HCT116 (cell line): ENCODE data around the gene TRAPPC14. TPM values are rescaled to one million over a fixed set of nuclear protein-coding genes. Genes with fewer than 3 reads are reported as not detected.

ENCODE experiments used
- ATAC-seq: fragments of 200-7000 bp; cut with Tn5 transposase; 2 replicates; pipeline ENCODE4 v1.9.1; 2020; ENCODE audit warnings: mild to moderate bottlenecking, moderate library complexity
- BruUV-seq: library from RNA; stranded (reverse); fragments of 400-500 nt; replicated peaks from 2 replicates; lab custom pipeline; 2021; lab: Mats Ljungman, UMichigan
- CTCF ChIA-PET: fragments of 300-600 bp; sonication (Branson Sonifier 250); formaldehyde crosslinking; loops from one replicate; lab custom pipeline; 2021; ENCODE audit warnings: antibody characterized with exemption; lab: Charles Lee
- POLR2A ChIA-PET: fragments of 300-600, 350-600 bp; sonication (Branson Sonifier 250); formaldehyde crosslinking; loops from one replicate; lab custom pipeline; 2021; ENCODE audit warnings: antibody characterized with exemption; lab: Charles Lee
- RAD21 ChIA-PET, 2 experiments: fragments of 300-600 bp; sonication (Branson Sonifier 250); formaldehyde crosslinking; loops; one replicate each; lab custom pipeline; 2023; ENCODE audit warnings: low total read pairs in 2 of 2; ENCODE audit not compliant: uncharacterized antibody in 2 of 2, unreplicated experiment in 2 of 2, low non-redundant PET in 1 of 2; lab: Charles Lee
- DNase-seq: peaks from one replicate; pipeline ENCODE4 v3.0.0-alpha.2; 2010; ENCODE audit warnings: low read depth, low spot score
- H2AFZ ChIP-seq: fragments of 200-600 bp; shearing (Covaris generic), sonication (generic); 2 replicates; pipeline ENCODE4 v1.6.1; 2017; ENCODE audit warnings: low read depth, mixed run types, mixed read lengths, antibody characterized with exemption, low read length; ENCODE audit not compliant: poor library complexity, severe bottlenecking
- H3K27ac ChIP-seq: 2 replicates; pipeline ENCODE4 v1.5.1; 2012; ENCODE audit warnings: low read depth, low read length
- H3K27me3 ChIP-seq: fragments of 200-600 bp; sonication (generic); 2 replicates; pipeline ENCODE4 v1.6.1; 2016; ENCODE audit warnings: mixed run types, low read length, mixed read lengths; ENCODE audit not compliant: insufficient read depth
- H3K36me3 ChIP-seq, 2 experiments: fragments of 200-500 bp in 1 of 2; fragments of 200-600 bp in 1 of 2; sonication (Bioruptor generic) in 1 of 2; sonication (generic) in 1 of 2; 2 replicates each; pipeline versions ENCODE4 v1.5.1 to v1.6.1; 2014 to 2016; ENCODE audit warnings: low read length in 2 of 2, inconsistent platforms in 1 of 2, mixed read lengths in 1 of 2, mixed run types in 1 of 2; ENCODE audit not compliant: insufficient read depth in 2 of 2, control insufficient read depth in 1 of 2
- H3K4me1 ChIP-seq, 2 experiments: fragments of 200-600 bp in 1 of 2; sonication (generic) in 1 of 2; 2 replicates each; pipeline versions ENCODE4 v1.5.1 to v1.6.1; 2012 to 2017; ENCODE audit warnings: low read length in 2 of 2, inconsistent platforms in 1 of 2, mild to moderate bottlenecking in 1 of 2, mixed read lengths in 1 of 2, mixed run types in 1 of 2, moderate library complexity in 1 of 2; ENCODE audit not compliant: insufficient read depth in 2 of 2, control insufficient read depth in 1 of 2
- H3K4me2 ChIP-seq: fragments of 200-600 bp; sonication (generic); 2 replicates; pipeline ENCODE4 v1.6.1; 2017; ENCODE audit warnings: mixed run types, low read length, mixed read lengths
- H3K4me3 ChIP-seq, 2 experiments: fragments of 200-600 bp in 1 of 2; sonication (generic) in 1 of 2; replicated peaks in 1 of 2; 2 replicates each; pipeline ENCODE4 v1.5.1; 2011 to 2016; ENCODE audit warnings: low read length in 2 of 2, control low read depth in 1 of 2, low read depth in 1 of 2, mild to moderate bottlenecking in 1 of 2, mixed read lengths in 1 of 2, mixed run types in 1 of 2
- H3K79me2 ChIP-seq: fragments of 200-600 bp; sonication (generic); 2 replicates; pipeline ENCODE4 v1.6.1; 2017; ENCODE audit warnings: mild to moderate bottlenecking, mixed run types, low read length, moderate library complexity, mixed read lengths; ENCODE audit not compliant: insufficient read depth
- H3K9ac ChIP-seq: fragments of 200-600 bp; sonication (generic); 2 replicates; pipeline ENCODE4 v1.6.1; 2016; ENCODE audit warnings: low read length, mixed read lengths
- H3K9me2 ChIP-seq: fragments of 200-600 bp; sonication (generic), shearing (Covaris generic); 2 replicates; pipeline ENCODE4 v1.6.1; 2017; ENCODE audit warnings: mixed run types, mild to moderate bottlenecking, moderate library complexity; ENCODE audit not compliant: insufficient read depth
- H3K9me3 ChIP-seq, 2 experiments: fragments of 200-500 bp in 1 of 2; fragments of 200-600 bp in 1 of 2; sonication (Bioruptor generic) in 1 of 2; sonication (generic) in 1 of 2; 2 replicates each; pipeline ENCODE4 v1.6.1; 2014 to 2017; ENCODE audit warnings: low read length in 2 of 2, mixed read lengths in 2 of 2, inconsistent platforms in 1 of 2, low read depth in 1 of 2, mild to moderate bottlenecking in 1 of 2, mixed run types in 1 of 2, moderate library complexity in 1 of 2; ENCODE audit not compliant: control insufficient read depth in 1 of 2, insufficient read depth in 1 of 2
- H4K20me1 ChIP-seq: fragments of 200-600 bp; sonication (generic), shearing (Covaris generic); 2 replicates; pipeline ENCODE4 v1.6.1; 2017; ENCODE audit warnings: mixed run types, mild to moderate bottlenecking, moderate library complexity; ENCODE audit not compliant: insufficient read depth
- CBX3 ChIP-seq: IDR thresholded peaks from 2 replicates; pipeline ENCODE4 v1.6.1; 2012; ENCODE audit warnings: low read depth
- EGR1 ChIP-seq: IDR thresholded peaks from 2 replicates; pipeline ENCODE4 v1.6.1; 2012; ENCODE audit warnings: low read depth
- ELF1 ChIP-seq: IDR thresholded peaks from 2 replicates; pipeline ENCODE4 v1.6.1; 2012; ENCODE audit warnings: low read depth, borderline replicate concordance
- EZH2 ChIP-seq: fragments of 200-600 bp; sonication (generic); IDR thresholded peaks from 2 replicates; pipeline ENCODE4 v1.6.1; 2017; ENCODE audit warnings: antibody characterized with exemption, mixed run types
- MAX ChIP-seq: IDR thresholded peaks from 2 replicates; pipeline ENCODE4 v1.6.1; 2012
- POLR2AphosphoS5 ChIP-seq: IDR thresholded peaks from 2 replicates; pipeline ENCODE4 v1.6.1; 2011; ENCODE audit warnings: mild to moderate bottlenecking, low read depth, low read length, moderate library complexity
- RAD21 ChIP-seq: IDR thresholded peaks from 2 replicates; pipeline ENCODE4 v1.6.1; 2012; ENCODE audit warnings: low read depth, mild to moderate bottlenecking
- REST ChIP-seq: IDR thresholded peaks from 2 replicates; pipeline ENCODE4 v1.6.1; 2012; ENCODE audit warnings: low read depth
- SIN3A ChIP-seq: IDR thresholded peaks from 2 replicates; pipeline ENCODE4 v1.6.1; 2012; ENCODE audit warnings: low read depth
- SRF ChIP-seq: IDR thresholded peaks from 2 replicates; pipeline ENCODE4 v1.6.1; 2012; ENCODE audit warnings: low read depth
- TCF7L2 ChIP-seq: IDR thresholded peaks from 2 replicates; pipeline ENCODE4 v1.7.0; 2011; ENCODE audit warnings: borderline replicate concordance, inconsistent platforms; ENCODE audit not compliant: insufficient read depth, insufficient read length; ENCODE audit errors: extremely low read depth
- ZBTB33 ChIP-seq: IDR thresholded peaks from 2 replicates; pipeline ENCODE4 v1.6.1; 2011; ENCODE audit warnings: mild to moderate bottlenecking, low read length, moderate library complexity; ENCODE audit not compliant: insufficient replicate concordance; ENCODE audit errors: extremely low read depth
- intact Hi-C: fragments of 100-400 bp; cut with micrococcal nuclease; formaldehyde crosslinking; loops from 2 replicates; pipeline ENCODE4 v1.10.0; 2022
- microRNA-seq: library from miRNA; unstranded; fragments of <30 nt; microRNA quantifications from one replicate; pipeline ENCODE4, GENCODE V29; 2016; ENCODE audit warnings: borderline number of aligned reads
- total RNA-seq: library from RNA; stranded (reverse); gene quantifications from one replicate; pipeline ENCODE4 v1.2.1, GENCODE V29; 2021; ENCODE audit not compliant: unreplicated experiment

The TRAPPC14 gene
- total RNA-seq, 1 experiment from 2014 or later = 23.2 TPM

- H3K9ac ChIP-seq = no peak overlapping the region
- RAD21 ChIA-PET = no interaction called here
- no peaks in the 10 kb centered on the region for H3K9me3 ChIP-seq
- H3K4me2 ChIP-seq = no peak overlapping the region
- H2AFZ ChIP-seq = no peak overlapping the region
- H4K20me1 ChIP-seq = no peaks in the 10 kb centered on the region
- H3K79me2 ChIP-seq = peaks cover 13% of the 10 kb centered on the region; the same call in 1 of the 2 replicates
- intact Hi-C loops = no loop called here
- peaks cover 6 to 16% of the 10 kb centered on the region in 2 experiments; a peak in 3 of 4 replicates for H3K4me1 ChIP-seq
- BruUV-seq = no TSS peak
- no peak for TF ChIP-seq ZBTB33
- TF ChIP-seq EGR1 = no peak
- TF ChIP-seq CBX3 = no peak
- no peak for TF ChIP-seq SIN3A
- TF ChIP-seq POLR2AphosphoS5 = no peak
- TF ChIP-seq ELF1 = no peak
- TF ChIP-seq MAX = no peak
- no peak for TF ChIP-seq EZH2
- TF ChIP-seq SRF = no peak
- TF ChIP-seq REST = no peak
- TF ChIP-seq RAD21 = no peak
- TF ChIP-seq TCF7L2 = no peak
- POLR2A ChIA-PET = interaction anchor here (0.6 kb wide), 1 partner anchor 9 kb away, joined by 3 read pairs; no protein-coding TSS in a partner anchor
- no peak overlapping the region for H3K4me3 ChIP-seq
- ATAC-seq (no peak), DNase-seq (no peak)
- peaks cover 0 to 22% of the 10 kb centered on the region in 2 experiments; a peak in 3 of 4 replicates for H3K36me3 ChIP-seq
- no peak overlapping the region for H3K27ac ChIP-seq
- CTCF ChIA-PET = no interaction called here
- H3K9me2 ChIP-seq = no peaks in the 10 kb centered on the region
- H3K27me3 ChIP-seq = no peaks in the 10 kb centered on the region
These were observed 53.0 kb downstream of the TRAPPC14 start for GRCh38 chr7:100105534-100105933.

Small RNA genes within 50 kb of the gene (microRNA-seq; reads per million reads assigned to microRNA genes)
- not detected for gene MIR4658

Other genes with a start within 250 kb of the TRAPPC14 start
- 25.1 TPM for gene TRIM4, start 239.2 kb downstream of the TRAPPC14 start, total RNA-seq
- gene GJC3, start 229.1 kb downstream of the TRAPPC14 start, total RNA-seq = 0.76 TPM
- gene AZGP1, start 182.7 kb downstream of the TRAPPC14 start, total RNA-seq = 1.1 TPM
- 61.2 TPM for gene ZKSCAN1, start 143.1 kb downstream of the TRAPPC14 start, total RNA-seq
- gene ZSCAN21, start 108.9 kb downstream of the TRAPPC14 start, total RNA-seq = 10.3 TPM
- 28.2 TPM for gene ZNF3, start 77.0 kb downstream of the TRAPPC14 start, total RNA-seq
- gene COPS6, start 69.8 kb downstream of the TRAPPC14 start, total RNA-seq = 126 TPM
- 387 TPM for gene MCM7, start 57.3 kb downstream of the TRAPPC14 start, total RNA-seq
- 20.0 TPM for gene AP4M1, start 57.1 kb downstream of the TRAPPC14 start, total RNA-seq
- gene TAF6, start 39.4 kb downstream of the TRAPPC14 start, total RNA-seq = 67.4 TPM
- gene CNPY4, start 39.1 kb downstream of the TRAPPC14 start, total RNA-seq = 2.6 TPM
- gene MBLAC1, start 31.8 kb downstream of the TRAPPC14 start, total RNA-seq = 2.0 TPM
- gene LAMTOR4, start 9.8 kb downstream of the TRAPPC14 start, total RNA-seq = 152 TPM
- gene GAL3ST4, start 9.9 kb upstream of the TRAPPC14 start, total RNA-seq = 3.3 TPM
- gene GPC2, start 18.7 kb upstream of the TRAPPC14 start, total RNA-seq = 17.9 TPM
- 1.2 TPM for gene STAG3, start 19.2 kb upstream of the TRAPPC14 start, total RNA-seq
- gene PVRIG, start 61.2 kb upstream of the TRAPPC14 start, total RNA-seq = 0.30 TPM
- gene SPDYE3, start 149.0 kb upstream of the TRAPPC14 start, total RNA-seq = not detected
- 60.2 TPM for gene PILRB, start 199.4 kb upstream of the TRAPPC14 start, total RNA-seq
- 1.8 TPM for gene PILRA, start 214.8 kb upstream of the TRAPPC14 start, total RNA-seq